HL-60 (cell line): ENCODE results near the gene SMIM13.

Source experiments
- CTCF ChIP-seq: IDR thresholded peaks from one replicate; pipeline ENCODE4 v1.5.1; 2011; ENCODE audit warnings: low read length, control low read depth, inconsistent platforms; ENCODE audit not compliant: insufficient read depth
- POLR2AphosphoS5 ChIP-seq: IDR thresholded peaks from 2 replicates; pipeline ENCODE4 v1.6.1; 2012; ENCODE audit warnings: low read depth
- REST ChIP-seq: IDR thresholded peaks from 2 replicates; pipeline ENCODE4 v1.6.1; 2012; ENCODE audit warnings: low read depth; ENCODE audit not compliant: insufficient replicate concordance

GRCh38 chr6:11163932-11164331, 70.3 kb downstream of the SMIM13 start:
- no peak for TF ChIP-seq CTCF
- no peak for TF ChIP-seq REST
- TF ChIP-seq POLR2AphosphoS5: no peak
